Smooth muscle cell (in vitro differentiated cells): ENCODE results near the gene CASP8. TPM values are rescaled to one million over a fixed set of nuclear protein-coding genes. Genes with fewer than 3 reads are reported as not detected.

Experiments
- DNase-seq: peaks from one replicate; lab custom pipeline; 2025; ENCODE audit not compliant: unreplicated experiment; lab: John Stamatoyannopoulos, UW
- H2AFZ ChIP-seq: fragments of 200-600 bp; sonication (generic); 2 replicates; pipeline ENCODE4 v1.6.0; 2016; ENCODE audit warnings: antibody characterized with exemption, low read depth, mild to moderate bottlenecking
- H3F3A ChIP-seq: fragments of 200-600 bp; sonication (generic); 2 replicates; pipeline ENCODE4 v1.6.0; 2017; ENCODE audit warnings: antibody characterized with exemption, low read depth
- H3K27ac ChIP-seq: fragments of 200-600 bp; sonication (generic); 2 replicates; pipeline ENCODE4 v1.5.1; 2016; ENCODE audit warnings: low read depth, mild to moderate bottlenecking
- H3K27me3 ChIP-seq: fragments of 200-600 bp; sonication (generic); 2 replicates; pipeline ENCODE4 v1.6.1; 2016; ENCODE audit warnings: low read depth, mild to moderate bottlenecking
- H3K36me3 ChIP-seq: fragments of 200-600 bp; sonication (generic); 2 replicates; pipeline ENCODE4 v1.5.1; 2016; ENCODE audit warnings: low read depth
- H3K4me1 ChIP-seq: fragments of 200-600 bp; sonication (generic); 2 replicates; pipeline ENCODE4 v1.5.1; 2016; ENCODE audit warnings: low read depth
- H3K4me2 ChIP-seq: fragments of 200-600 bp; sonication (generic); 2 replicates; pipeline ENCODE4 v1.6.0; 2016; ENCODE audit warnings: mild to moderate bottlenecking
- H3K4me3 ChIP-seq: fragments of 200-600 bp; sonication (generic); 2 replicates; pipeline ENCODE4 v1.5.1; 2016; ENCODE audit warnings: mild to moderate bottlenecking
- H3K79me2 ChIP-seq: fragments of 200-600 bp; sonication (generic); 2 replicates; pipeline ENCODE4 v1.6.0; 2016; ENCODE audit warnings: low read depth, mild to moderate bottlenecking
- H3K9ac ChIP-seq: fragments of 200-600 bp; sonication (generic); 2 replicates; pipeline ENCODE4 v1.6.0; 2016; ENCODE audit warnings: low read depth
- H3K9me3 ChIP-seq: fragments of 200-600 bp; sonication (generic); replicated peaks from 2 replicates; pipeline ENCODE4 v1.5.1; 2016; ENCODE audit warnings: low read depth
- H4K20me1 ChIP-seq: fragments of 200-600 bp; sonication (generic); 2 replicates; pipeline ENCODE4 v1.6.0; 2016; ENCODE audit warnings: low read depth
- WGBS: methylation state at CpG from one replicate; pipeline ENCODE4 v1.1.7; 2016; ENCODE audit warnings: low lambda C conversion rate; 5-methylcytosine and 5-hydroxymethylcytosine counted together
- polyA plus RNA-seq: library from polyadenylated mRNA; unstranded; fragments of >200 nt; fragmentation: Nextera tagmentation; extraction: Ambion mirVana; gene quantifications from 2 replicates; pipeline ENCODE4 v1.2.1, GENCODE V29; 2016
- total RNA-seq: library from RNA; depleted of rRNA; stranded (reverse); fragments of >200 nt; gene quantifications from 2 replicates; pipeline ENCODE4 v1.2.3, GENCODE V29; 2014
- TF ChIP-seq, protein P1 (sequence below): fragments of 200-600 bp; sonication (generic); IDR thresholded peaks from 2 replicates; pipeline ENCODE4 v1.5.1; 2017; ENCODE audit warnings: borderline replicate concordance, mild to moderate bottlenecking, antibody characterized with exemption; ENCODE audit not compliant: insufficient read depth, poor library complexity, severe bottlenecking

Gene CASP8
- total and polyA plus RNA-seq, 2 experiments from 2014 or later = 5.7 to 12.9 TPM

GRCh38 chr2:201275069-201275468 is 14.7 kb downstream of the CASP8 start:
- peak overlapping the region; percentile 32 for H3K4me2 ChIP-seq
- H2AFZ ChIP-seq = no peak overlapping the region
- no peak for DNase-seq
- TF ChIP-seq, protein P1, sequence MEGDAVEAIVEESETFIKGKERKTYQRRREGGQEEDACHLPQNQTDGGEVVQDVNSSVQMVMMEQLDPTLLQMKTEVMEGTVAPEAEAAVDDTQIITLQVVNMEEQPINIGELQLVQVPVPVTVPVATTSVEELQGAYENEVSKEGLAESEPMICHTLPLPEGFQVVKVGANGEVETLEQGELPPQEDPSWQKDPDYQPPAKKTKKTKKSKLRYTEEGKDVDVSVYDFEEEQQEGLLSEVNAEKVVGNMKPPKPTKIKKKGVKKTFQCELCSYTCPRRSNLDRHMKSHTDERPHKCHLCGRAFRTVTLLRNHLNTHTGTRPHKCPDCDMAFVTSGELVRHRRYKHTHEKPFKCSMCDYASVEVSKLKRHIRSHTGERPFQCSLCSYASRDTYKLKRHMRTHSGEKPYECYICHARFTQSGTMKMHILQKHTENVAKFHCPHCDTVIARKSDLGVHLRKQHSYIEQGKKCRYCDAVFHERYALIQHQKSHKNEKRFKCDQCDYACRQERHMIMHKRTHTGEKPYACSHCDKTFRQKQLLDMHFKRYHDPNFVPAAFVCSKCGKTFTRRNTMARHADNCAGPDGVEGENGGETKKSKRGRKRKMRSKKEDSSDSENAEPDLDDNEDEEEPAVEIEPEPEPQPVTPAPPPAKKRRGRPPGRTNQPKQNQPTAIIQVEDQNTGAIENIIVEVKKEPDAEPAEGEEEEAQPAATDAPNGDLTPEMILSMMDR = no peak
- H3K79me2 ChIP-seq = no peaks in the 10 kb centered on the region
- 47% methylated on average over 2 of the region's 2 CpGs for WGBS
- H3K27ac ChIP-seq = peak overlapping the region; percentile 42
- H3K27me3 ChIP-seq = no peaks in the 10 kb centered on the region
- no peaks in the 10 kb centered on the region for H3K9me3 ChIP-seq
- H3K9ac ChIP-seq = no peak overlapping the region
- no peaks in the 10 kb centered on the region for H3K36me3 ChIP-seq
- no peaks in the 10 kb centered on the region for H4K20me1 ChIP-seq
- no peak overlapping the region for H3K4me3 ChIP-seq
- H3F3A ChIP-seq = no peaks in the 10 kb centered on the region
- H3K4me1 ChIP-seq = no peaks in the 10 kb centered on the region

DNA sequence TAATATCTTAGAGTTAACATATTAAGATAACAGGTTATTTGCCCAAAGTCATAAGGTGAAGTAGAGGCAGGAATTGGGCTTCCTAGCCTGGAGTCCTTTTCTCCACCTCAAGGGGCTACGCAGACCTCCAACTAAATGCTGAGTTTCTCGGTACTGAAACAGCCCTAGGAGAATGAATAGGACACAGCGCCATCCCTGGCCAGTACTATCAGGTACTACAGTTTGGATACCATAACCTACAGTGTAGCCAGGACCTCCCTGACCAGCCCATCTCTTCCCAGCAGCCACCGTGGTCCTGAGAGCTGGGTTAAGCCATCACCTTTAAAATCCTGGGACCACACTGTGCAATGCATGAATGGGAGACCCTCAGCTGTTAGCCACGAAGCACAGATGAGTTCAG is 15.7 kb downstream of the CASP8 start:
- Histone ChIP-seq H4K20me1 (no peaks in the 10 kb centered on the region), H3K9me3 (no peaks in the 10 kb centered on the region), H3K4me3 (no peak overlapping the region), H3K4me1 (no peaks in the 10 kb centered on the region), H3K27me3 (no peaks in the 10 kb centered on the region), H3K27ac (no peak overlapping the region), H3K9ac (no peak overlapping the region), H3F3A (no peaks in the 10 kb centered on the region), H2AFZ (no peak overlapping the region), H3K79me2 (no peaks in the 10 kb centered on the region), H3K36me3 (no peaks in the 10 kb centered on the region), H3K4me2 (no peak overlapping the region)
- 77% methylated on average over 5 of the region's 5 CpGs for WGBS
- TF ChIP-seq, protein P1 = no peak
- no peak for DNase-seq

- WGBS = 94% methylated on average over 6 of the region's 6 CpGs
- Histone ChIP-seq H3K27me3 (no peaks in the 10 kb centered on the region), H2AFZ (no peak overlapping the region), H3K4me2 (no peak overlapping the region), H3K9ac (no peak overlapping the region), H3K9me3 (no peaks in the 10 kb centered on the region), H3K36me3 (no peaks in the 10 kb centered on the region), H3K4me1 (no peaks in the 10 kb centered on the region), H3K4me3 (no peak overlapping the region), H4K20me1 (no peaks in the 10 kb centered on the region), H3F3A (no peaks in the 10 kb centered on the region), H3K79me2 (no peaks in the 10 kb centered on the region), H3K27ac (no peak overlapping the region)
- TF ChIP-seq, protein P1 = no peak
- DNase-seq = no peak
Measured at GRCh38 chr2:201276511-201276910, 16.2 kb downstream of the CASP8 start.

DNA sequence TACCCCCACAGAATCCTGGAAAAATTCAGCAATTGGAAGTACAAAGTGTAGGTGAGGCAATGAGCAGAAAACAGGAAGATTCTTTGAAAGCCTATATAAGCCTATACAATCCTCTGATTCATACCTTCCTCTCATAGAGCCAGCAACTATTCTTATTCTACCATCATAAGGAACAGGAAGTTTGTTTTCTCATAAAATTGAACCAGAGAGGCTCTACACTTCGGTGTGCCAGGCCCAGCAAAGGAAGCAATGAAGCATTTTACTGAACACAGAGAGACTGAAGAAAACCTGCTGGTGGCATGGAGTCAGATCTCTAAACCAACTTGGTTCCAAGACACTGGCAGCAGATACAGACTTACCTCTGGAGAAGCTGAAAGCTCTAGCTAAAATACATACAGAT is 18.7 kb downstream of the CASP8 start:
- 82% methylated on average over 1 of the region's 1 CpG for WGBS
- Histone ChIP-seq H3K27ac (no peak overlapping the region), H3F3A (no peaks in the 10 kb centered on the region), H4K20me1 (no peaks in the 10 kb centered on the region), H3K4me1 (no peaks in the 10 kb centered on the region), H3K4me3 (no peak overlapping the region), H2AFZ (no peak overlapping the region), H3K9ac (no peak overlapping the region), H3K36me3 (no peaks in the 10 kb centered on the region), H3K27me3 (no peaks in the 10 kb centered on the region), H3K9me3 (no peaks in the 10 kb centered on the region), H3K79me2 (no peaks in the 10 kb centered on the region), H3K4me2 (no peak overlapping the region)
- TF ChIP-seq, protein P1 = no peak
- no peak for DNase-seq
